ENCODE measurements around the gene DMRT1. TPM values are rescaled to one million over a fixed set of nuclear protein-coding genes. Genes with fewer than 3 reads are reported as not detected.

DMRT1 gene
- total RNA-seq, 1 experiment from 2014 or later = 0.47 TPM

DNA sequence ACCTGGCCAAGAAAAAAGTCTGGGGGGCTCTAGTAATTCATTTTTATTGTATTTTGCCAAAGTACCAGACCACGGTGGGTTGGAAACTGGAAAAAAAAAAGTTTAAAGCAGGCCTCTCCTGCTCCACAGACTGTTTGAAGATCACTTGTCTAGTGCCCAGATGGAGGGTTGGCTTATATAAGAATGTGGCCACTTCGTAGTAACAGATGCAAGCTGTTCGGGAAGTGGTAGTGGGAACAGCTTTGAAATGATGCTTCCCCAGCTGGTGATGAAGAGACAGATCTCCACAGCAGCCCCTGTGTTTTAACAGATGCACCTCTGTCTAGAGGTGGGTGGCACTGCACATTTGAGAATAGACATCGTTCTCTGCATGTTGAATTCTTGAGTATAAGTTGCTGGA is 80.7 kb downstream of the DMRT1 start (continued):
- TF ChIP-seq EGR1 (IDR thresholded peaks at IDR 0.05; ENCODE audit: low read depth) (no peak), SRF (IDR thresholded peaks at IDR 0.05; ENCODE audit: low read depth) (no peak)

DNA sequence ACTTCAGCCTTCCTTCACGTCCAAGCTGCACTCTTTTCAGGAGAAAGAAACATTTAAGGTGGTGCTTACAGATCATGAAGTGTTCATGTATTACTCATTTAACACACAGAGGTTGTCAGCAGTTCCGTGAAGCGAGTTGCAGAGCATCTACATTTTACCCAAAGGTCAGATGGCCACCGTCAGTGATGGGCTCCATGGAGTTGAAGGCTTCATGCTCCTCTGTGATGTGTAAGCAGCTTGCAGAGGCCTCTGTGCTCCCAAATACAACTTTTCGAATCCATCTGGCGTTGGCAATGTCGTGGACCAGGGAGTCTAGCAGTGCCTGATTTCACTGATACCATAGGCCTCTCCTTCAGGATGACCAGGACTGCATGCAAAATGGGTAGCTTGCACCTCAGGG is 81.2 kb downstream of the DMRT1 start:
- Histone ChIP-seq H3K27ac (ENCODE audit: low read depth, low read length) (no peak overlapping the region), H3K9me2 (ENCODE audit: insufficient read depth) (no peaks in the 10 kb centered on the region), H3K36me3 (ENCODE audit: control insufficient read depth in 1 of 2, insufficient read depth in 2 of 2, low read length in 2 of 2) (no peaks in the 10 kb centered on the region), H3K27me3 (ENCODE audit: insufficient read depth, low read length) (peaks cover 4% of the 10 kb centered on the region; the same call in 1 of the 2 replicates), H3K79me2 (ENCODE audit: insufficient read depth, low read length) (no peaks in the 10 kb centered on the region), H3K4me3 (replicated peaks in 1 of 2; ENCODE audit: low read depth in 1 of 2, low read length in 2 of 2) (no peak overlapping the region), H2AFZ (ENCODE audit: low read depth, low read length, poor library complexity, severe bottlenecking) (no peak overlapping the region), H3K9ac (ENCODE audit: low read length) (no peak overlapping the region), H3K9me3 (ENCODE audit: control insufficient read depth in 1 of 2, insufficient read depth in 1 of 2, low read depth in 1 of 2, low read length in 2 of 2) (no peaks in the 10 kb centered on the region), H3K4me1 (ENCODE audit: control insufficient read depth in 1 of 2, insufficient read depth in 2 of 2, low read length in 2 of 2) (no peaks in the 10 kb centered on the region), H3K4me2 (ENCODE audit: low read length) (no peak overlapping the region), H4K20me1 (ENCODE audit: insufficient read depth) (no peaks in the 10 kb centered on the region)
- intact Hi-C loops (cut with micrococcal nuclease) = no loop called here
- ChIA-PET RAD21 (ENCODE audit: low non-redundant PET in 1 of 2, low total read pairs in 2 of 2, uncharacterized antibody in 2 of 2, unreplicated experiment in 2 of 2) (no interaction called here), POLR2A (no interaction called here), CTCF (no interaction called here)
- DNase-seq (ENCODE audit: low read depth, low spot score) (no peak), ATAC-seq (no peak)
- TF ChIP-seq RAD21 (IDR thresholded peaks at IDR 0.05; ENCODE audit: low read depth) (no peak), YY1 (IDR thresholded peaks at IDR 0.05; ENCODE audit: extremely low read depth, insufficient replicate concordance, low read depth, low read length) (no peak), SP1 (IDR thresholded peaks at IDR 0.05; ENCODE audit: low read depth) (no peak), ZNF274 (IDR thresholded peaks at IDR 0.05; ENCODE audit: low read depth, low read length) (no peak)
- TF ChIP-seq, protein P1, sequence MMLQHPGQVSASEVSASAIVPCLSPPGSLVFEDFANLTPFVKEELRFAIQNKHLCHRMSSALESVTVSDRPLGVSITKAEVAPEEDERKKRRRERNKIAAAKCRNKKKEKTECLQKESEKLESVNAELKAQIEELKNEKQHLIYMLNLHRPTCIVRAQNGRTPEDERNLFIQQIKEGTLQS (IDR thresholded peaks at IDR 0.05) = no peak
- BruUV-seq (replicated peaks) = no TSS peak

DNA sequence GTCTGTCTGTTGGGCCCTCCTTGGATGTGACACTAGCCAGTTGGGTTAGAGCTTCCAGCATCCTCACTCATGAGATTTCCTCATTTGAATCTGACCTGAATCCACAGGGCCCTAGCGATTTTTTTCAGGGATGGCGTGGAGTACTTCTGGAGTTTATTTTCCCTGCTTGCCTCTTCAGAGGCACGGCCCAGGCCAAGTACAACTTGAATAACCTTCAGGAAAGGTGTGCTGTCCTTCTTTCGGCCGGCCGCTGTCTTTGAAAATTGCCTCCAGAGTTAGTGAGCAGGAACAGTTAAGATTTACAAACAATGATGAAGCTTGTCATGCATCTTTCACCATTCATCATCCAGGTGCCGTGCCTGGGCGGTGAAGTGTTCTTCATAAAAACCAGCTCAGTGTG is 85.5 kb downstream of the DMRT1 start:
- BruUV-seq (replicated peaks) = no TSS peak
- H3K9ac ChIP-seq (ENCODE audit: low read length) = no peak overlapping the region
- no peaks in the 10 kb centered on the region for H3K9me2 ChIP-seq (ENCODE audit: insufficient read depth)
- no peak for DNase-seq (ENCODE audit: low read depth, low spot score)
- no peaks in the 10 kb centered on the region for H3K36me3 ChIP-seq (ENCODE audit: control insufficient read depth in 1 of 2, insufficient read depth in 2 of 2, low read length in 2 of 2)
- H3K79me2 ChIP-seq (ENCODE audit: insufficient read depth, low read length) = no peaks in the 10 kb centered on the region
- H3K27ac ChIP-seq (ENCODE audit: low read depth, low read length) = no peak overlapping the region
- H3K9me3 ChIP-seq (ENCODE audit: control insufficient read depth in 1 of 2, insufficient read depth in 1 of 2, low read depth in 1 of 2, low read length in 2 of 2) = no peaks in the 10 kb centered on the region
- ChIA-PET POLR2A (no interaction called here), RAD21 (ENCODE audit: low non-redundant PET in 1 of 2, low total read pairs in 2 of 2, uncharacterized antibody in 2 of 2, unreplicated experiment in 2 of 2) (no interaction called here), CTCF (interaction anchor here (1.8 to 2.6 kb wide), 3 partner anchors 9 to 78 kb away, joined by 4 to 15 read pairs (median 6); no protein-coding TSS in a partner anchor)
- no peak overlapping the region for H3K4me3 ChIP-seq (replicated peaks in 1 of 2; ENCODE audit: low read depth in 1 of 2, low read length in 2 of 2)
- no peak for ATAC-seq
- H2AFZ ChIP-seq (ENCODE audit: low read depth, low read length, poor library complexity, severe bottlenecking) = no peak overlapping the region
- intact Hi-C loops (cut with micrococcal nuclease) = no loop called here
- no peak overlapping the region for H3K4me2 ChIP-seq (ENCODE audit: low read length)
- no peaks in the 10 kb centered on the region for H3K27me3 ChIP-seq (ENCODE audit: insufficient read depth, low read length)
- H4K20me1 ChIP-seq (ENCODE audit: insufficient read depth) = no peaks in the 10 kb centered on the region
- H3K4me1 ChIP-seq (ENCODE audit: control insufficient read depth in 1 of 2, insufficient read depth in 2 of 2, low read length in 2 of 2) = no peaks in the 10 kb centered on the region
- no peak for TF ChIP-seq FOSL1 (IDR thresholded peaks at IDR 0.05; ENCODE audit: low read depth)
- TF ChIP-seq, protein P2, sequence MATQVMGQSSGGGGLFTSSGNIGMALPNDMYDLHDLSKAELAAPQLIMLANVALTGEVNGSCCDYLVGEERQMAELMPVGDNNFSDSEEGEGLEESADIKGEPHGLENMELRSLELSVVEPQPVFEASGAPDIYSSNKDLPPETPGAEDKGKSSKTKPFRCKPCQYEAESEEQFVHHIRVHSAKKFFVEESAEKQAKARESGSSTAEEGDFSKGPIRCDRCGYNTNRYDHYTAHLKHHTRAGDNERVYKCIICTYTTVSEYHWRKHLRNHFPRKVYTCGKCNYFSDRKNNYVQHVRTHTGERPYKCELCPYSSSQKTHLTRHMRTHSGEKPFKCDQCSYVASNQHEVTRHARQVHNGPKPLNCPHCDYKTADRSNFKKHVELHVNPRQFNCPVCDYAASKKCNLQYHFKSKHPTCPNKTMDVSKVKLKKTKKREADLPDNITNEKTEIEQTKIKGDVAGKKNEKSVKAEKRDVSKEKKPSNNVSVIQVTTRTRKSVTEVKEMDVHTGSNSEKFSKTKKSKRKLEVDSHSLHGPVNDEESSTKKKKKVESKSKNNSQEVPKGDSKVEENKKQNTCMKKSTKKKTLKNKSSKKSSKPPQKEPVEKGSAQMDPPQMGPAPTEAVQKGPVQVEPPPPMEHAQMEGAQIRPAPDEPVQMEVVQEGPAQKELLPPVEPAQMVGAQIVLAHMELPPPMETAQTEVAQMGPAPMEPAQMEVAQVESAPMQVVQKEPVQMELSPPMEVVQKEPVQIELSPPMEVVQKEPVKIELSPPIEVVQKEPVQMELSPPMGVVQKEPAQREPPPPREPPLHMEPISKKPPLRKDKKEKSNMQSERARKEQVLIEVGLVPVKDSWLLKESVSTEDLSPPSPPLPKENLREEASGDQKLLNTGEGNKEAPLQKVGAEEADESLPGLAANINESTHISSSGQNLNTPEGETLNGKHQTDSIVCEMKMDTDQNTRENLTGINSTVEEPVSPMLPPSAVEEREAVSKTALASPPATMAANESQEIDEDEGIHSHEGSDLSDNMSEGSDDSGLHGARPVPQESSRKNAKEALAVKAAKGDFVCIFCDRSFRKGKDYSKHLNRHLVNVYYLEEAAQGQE (IDR thresholded peaks at IDR 0.05; ENCODE audit: low read depth) = no peak
- TF ChIP-seq SP1 (IDR thresholded peaks at IDR 0.05; ENCODE audit: low read depth) = no peak
- TF ChIP-seq CBX3 (IDR thresholded peaks at IDR 0.05; ENCODE audit: low read depth) = no peak
- no peak for TF ChIP-seq POLR2A (IDR thresholded peaks at IDR 0.05; ENCODE audit: borderline replicate concordance, extremely low read depth, insufficient read depth, insufficient read length)
- TF ChIP-seq, protein P1 (IDR thresholded peaks at IDR 0.05) = no peak
- TF ChIP-seq CEBPB (IDR thresholded peaks at IDR 0.05; ENCODE audit: low read depth) = no peak
- TF ChIP-seq SIN3A (IDR thresholded peaks at IDR 0.05; ENCODE audit: low read depth) = no peak
- no peak for TF ChIP-seq EZH2phosphoT487 (IDR thresholded peaks at IDR 0.05; ENCODE audit: borderline replicate concordance)
- TF ChIP-seq, protein P3, sequence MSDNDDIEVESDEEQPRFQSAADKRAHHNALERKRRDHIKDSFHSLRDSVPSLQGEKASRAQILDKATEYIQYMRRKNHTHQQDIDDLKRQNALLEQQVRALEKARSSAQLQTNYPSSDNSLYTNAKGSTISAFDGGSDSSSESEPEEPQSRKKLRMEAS (IDR thresholded peaks at IDR 0.05) = no peak
- no peak for TF ChIP-seq RAD21 (IDR thresholded peaks at IDR 0.05; ENCODE audit: low read depth)
